ENCODE data around the gene RPL18A.

The RPL18A gene

DNA sequence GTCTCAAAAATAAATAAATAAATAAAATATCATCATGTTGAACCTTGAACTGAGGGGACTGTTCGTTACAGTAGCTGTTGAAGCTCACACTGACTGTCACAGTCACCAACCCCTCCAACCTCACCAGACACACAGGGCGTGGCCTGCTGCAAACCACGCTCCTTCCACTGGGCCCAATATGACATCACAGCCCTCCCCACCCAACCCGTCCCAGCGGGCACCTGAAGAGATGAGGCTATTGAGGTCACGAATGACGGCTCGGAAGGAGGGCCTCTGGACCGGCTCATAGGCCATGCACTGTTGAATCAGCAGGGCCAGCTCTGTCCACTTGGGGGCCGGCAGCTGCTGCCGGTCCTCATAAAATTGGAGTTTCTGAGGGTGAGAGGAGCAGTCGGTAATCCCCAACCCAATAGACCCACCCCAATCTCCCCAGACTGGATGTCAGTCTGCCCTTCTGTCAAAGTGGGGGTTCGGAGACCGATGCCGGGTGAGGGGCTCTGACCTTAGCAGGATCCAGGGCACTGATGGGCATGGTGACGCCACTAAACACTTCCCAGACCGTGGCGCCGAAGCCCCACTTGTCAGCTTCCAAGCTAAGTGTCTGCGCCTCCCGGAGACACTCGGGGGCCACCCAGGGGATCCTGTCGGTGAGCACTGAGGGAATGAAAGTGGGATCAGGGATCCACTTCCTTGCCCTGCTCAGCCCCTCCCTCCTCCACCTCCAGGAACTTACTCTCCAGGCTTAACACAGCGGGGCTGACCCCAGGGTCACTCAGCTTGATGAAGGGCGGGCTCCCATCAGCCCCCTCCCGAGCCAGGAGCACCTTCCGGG, 25.1 kb upstream of the RPL18A start:
- DNase-seq (no peak), ATAC-seq (no peak)
- no peaks in the 10 kb centered on the region for H3K27me3 Mint-ChIP-seq
- H3K9me3 Mint-ChIP-seq: peaks cover 3% of the 10 kb centered on the region
- no peak overlapping the region for H3K27ac Mint-ChIP-seq
- H3K36me3 Mint-ChIP-seq (ENCODE audit: low read depth): peaks cover 63% of the 10 kb centered on the region
- H3K4me3 Mint-ChIP-seq: no peak overlapping the region
- H3K4me1 Mint-ChIP-seq: peaks cover 13% of the 10 kb centered on the region

DNA sequence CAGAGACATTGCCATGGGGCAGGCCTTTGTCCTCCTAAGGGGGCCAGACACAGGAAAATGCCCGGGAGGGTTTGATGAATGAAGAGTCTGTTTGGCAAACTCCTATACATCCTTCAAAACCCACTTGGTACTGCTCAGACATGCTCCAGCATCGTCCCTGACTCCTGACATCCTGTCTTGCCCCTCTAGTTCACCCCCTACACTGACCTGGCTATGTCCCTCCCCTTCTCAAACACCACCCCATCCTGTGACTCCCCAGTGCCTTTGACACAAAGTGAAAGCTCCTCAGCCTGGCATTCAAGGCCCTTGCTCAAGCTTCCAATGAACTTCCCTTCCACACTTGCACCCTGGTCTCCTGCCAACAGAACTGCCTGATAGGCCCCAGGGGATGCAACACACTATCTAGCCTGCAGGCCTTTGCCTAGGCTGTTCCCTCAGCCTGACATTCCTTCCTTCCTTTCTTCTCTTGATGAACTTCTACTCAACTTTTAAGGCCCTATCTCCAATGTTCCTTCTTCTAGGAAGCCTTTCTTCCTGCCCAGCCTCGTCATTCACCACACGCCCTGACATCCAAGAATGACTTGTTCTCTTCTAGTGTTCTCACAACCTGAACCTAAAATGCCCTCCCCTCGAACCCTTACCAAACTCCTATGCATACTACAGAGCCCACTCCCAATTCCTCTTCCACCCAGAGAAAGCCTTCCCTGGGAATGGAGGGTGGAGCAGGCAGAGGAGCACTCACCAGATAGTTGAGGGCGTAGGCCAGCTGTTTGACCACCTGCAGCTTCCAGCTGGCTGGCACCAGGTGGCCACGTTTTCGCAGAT, 24.3 kb upstream of the RPL18A start:
- peaks cover 60% of the 10 kb centered on the region for H3K36me3 Mint-ChIP-seq (ENCODE audit: low read depth)
- DNase-seq (no peak), ATAC-seq (no peak)
- no peaks in the 10 kb centered on the region for H3K27me3 Mint-ChIP-seq
- H3K4me3 Mint-ChIP-seq: no peak overlapping the region
- peaks cover 13% of the 10 kb centered on the region for H3K4me1 Mint-ChIP-seq
- peaks cover 3% of the 10 kb centered on the region for H3K9me3 Mint-ChIP-seq
- H3K27ac Mint-ChIP-seq: peak overlapping the region; percentile 7

DNA sequence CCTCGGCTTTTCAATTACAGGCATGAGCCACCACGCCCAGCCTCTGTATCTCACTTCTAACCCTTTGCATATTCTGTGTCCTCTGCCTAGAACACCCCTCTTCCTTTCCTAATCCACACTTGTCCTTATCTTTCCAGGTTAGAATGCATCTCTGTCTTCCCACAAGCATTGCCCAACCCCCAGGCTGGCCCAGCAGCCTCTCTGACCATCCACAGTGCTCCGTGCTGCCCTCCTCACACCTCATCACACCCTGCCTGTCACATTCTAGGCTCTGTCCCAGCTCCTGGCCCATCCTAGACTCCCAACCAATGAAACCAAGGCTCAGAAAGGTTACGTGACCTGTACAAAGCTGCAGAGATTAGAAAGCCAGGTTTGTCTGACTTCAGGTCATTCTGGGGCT, 23.2 kb upstream of the RPL18A start:
- H3K36me3 Mint-ChIP-seq (ENCODE audit: low read depth): peaks cover 61% of the 10 kb centered on the region
- peaks cover 3% of the 10 kb centered on the region for H3K9me3 Mint-ChIP-seq
- H3K27me3 Mint-ChIP-seq: no peaks in the 10 kb centered on the region
- DNase-seq (no peak), ATAC-seq (no peak)
- H3K4me3 Mint-ChIP-seq: no peak overlapping the region
- peaks cover 13% of the 10 kb centered on the region for H3K4me1 Mint-ChIP-seq
- H3K27ac Mint-ChIP-seq: no peak overlapping the region

GRCh38 chr19:17837972-17838371, 21.7 kb upstream of the RPL18A start:
- Mint-ChIP-seq H3K4me1 (peaks cover 13% of the 10 kb centered on the region), H3K9me3 (no peaks in the 10 kb centered on the region), H3K36me3 (ENCODE audit: low read depth) (peaks cover 51% of the 10 kb centered on the region), H3K27me3 (no peaks in the 10 kb centered on the region), H3K4me3 (no peak overlapping the region), H3K27ac (peak overlapping the region; percentile 10)
- peak; percentile 16 for ATAC-seq
- no peak for DNase-seq

DNA sequence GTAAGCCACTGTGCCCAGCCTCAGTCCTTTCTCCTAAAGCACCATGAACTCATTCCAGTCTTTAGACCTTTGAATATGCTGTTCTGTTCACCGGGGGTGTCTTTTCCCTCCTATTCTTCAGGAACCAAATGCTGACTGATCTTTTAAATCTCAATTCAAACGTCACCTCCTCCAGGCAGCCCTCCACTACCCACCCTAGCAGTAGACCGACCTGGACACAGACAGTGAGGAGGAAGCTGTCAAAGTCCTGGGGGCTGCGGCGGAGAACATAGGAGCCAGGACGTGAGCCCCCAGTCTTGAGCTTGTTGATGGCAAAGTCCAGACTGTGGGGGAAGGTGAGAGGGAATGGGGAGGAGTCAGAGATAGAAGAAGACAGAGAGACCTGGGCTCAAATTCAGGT, 19.7 kb upstream of the RPL18A start:
- no peak for DNase-seq
- ATAC-seq: no peak
- H3K27me3 Mint-ChIP-seq: no peaks in the 10 kb centered on the region

DNA sequence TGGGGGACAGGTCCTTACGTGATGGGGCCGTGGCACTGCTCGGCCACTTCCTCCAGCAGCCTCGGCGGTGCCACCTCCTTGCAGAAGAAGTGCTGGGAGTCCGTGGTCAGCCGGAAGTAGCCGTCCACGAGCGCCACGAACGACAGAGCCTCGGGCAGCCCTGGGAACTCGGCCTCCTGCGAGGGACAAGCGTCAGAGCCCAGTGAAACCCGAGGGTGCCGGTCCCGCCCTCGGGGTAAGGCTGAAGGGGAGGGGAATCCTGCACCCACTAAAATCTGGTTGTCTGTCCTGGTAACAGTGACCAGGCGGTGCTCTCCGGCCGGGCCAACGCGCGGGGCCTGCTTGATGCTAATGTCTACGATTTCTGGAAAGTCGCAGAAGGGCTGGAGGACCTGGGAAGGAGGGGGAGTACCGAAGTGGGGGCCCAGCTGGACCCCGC, 18.3 kb upstream of the RPL18A start:
- ATAC-seq (no peak), DNase-seq (no peak)
- Mint-ChIP-seq H3K9me3 (no peaks in the 10 kb centered on the region), H3K4me1 (peaks cover 41% of the 10 kb centered on the region), H3K4me3 (no peak overlapping the region), H3K27me3 (no peaks in the 10 kb centered on the region), H3K36me3 (ENCODE audit: low read depth) (peaks cover 55% of the 10 kb centered on the region), H3K27ac (no peak overlapping the region)

More for the DNA sequence above, 19.7 kb upstream of the RPL18A start:
- H3K27ac Mint-ChIP-seq: no peak overlapping the region
- H3K36me3 Mint-ChIP-seq (ENCODE audit: low read depth): peaks cover 55% of the 10 kb centered on the region
- H3K4me1 Mint-ChIP-seq: peaks cover 29% of the 10 kb centered on the region
- H3K4me3 Mint-ChIP-seq: no peak overlapping the region
- H3K9me3 Mint-ChIP-seq: no peaks in the 10 kb centered on the region

GRCh38 chr19:17841810-17842662, 17.7 kb upstream of the RPL18A start:
- Mint-ChIP-seq H3K9me3 (no peaks in the 10 kb centered on the region), H3K27me3 (no peaks in the 10 kb centered on the region), H3K4me1 (peaks cover 44% of the 10 kb centered on the region), H3K36me3 (ENCODE audit: low read depth) (peaks cover 52% of the 10 kb centered on the region), H3K27ac (no peak overlapping the region), H3K4me3 (no peak overlapping the region)
- ATAC-seq (peak; percentile 34), DNase-seq (peak; percentile 81)

DNA sequence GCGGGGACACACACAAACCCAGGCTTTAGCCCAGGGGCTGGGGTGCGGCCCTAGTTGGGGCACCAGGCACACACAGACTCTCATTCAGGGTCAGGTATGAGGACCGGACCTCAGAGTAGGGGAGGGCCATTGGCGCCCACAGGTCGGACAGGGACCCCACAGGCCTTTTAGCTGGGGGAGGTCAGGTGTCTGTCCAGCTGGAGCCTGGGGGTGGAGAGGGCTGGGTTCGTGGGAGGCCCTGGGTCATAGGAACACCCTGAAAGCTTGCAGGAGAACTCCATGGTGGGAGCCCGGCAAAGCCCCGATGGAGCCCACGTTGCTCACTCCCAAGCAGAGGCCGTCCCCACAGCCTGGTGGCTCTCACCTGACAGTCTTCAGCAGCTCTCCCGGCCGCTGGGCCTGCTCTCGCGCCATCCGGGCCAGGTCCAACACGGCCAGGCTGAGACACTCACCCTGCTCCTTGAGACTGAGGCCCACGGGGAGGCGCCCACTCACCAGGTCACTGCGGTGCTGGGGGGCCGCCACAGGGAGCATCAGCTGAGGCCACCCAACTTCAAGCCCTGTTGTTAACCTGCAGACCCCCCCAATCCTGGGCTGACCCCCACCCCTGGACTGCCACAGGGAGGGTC, 16.9 kb upstream of the RPL18A start:
- no peak for DNase-seq

DNA sequence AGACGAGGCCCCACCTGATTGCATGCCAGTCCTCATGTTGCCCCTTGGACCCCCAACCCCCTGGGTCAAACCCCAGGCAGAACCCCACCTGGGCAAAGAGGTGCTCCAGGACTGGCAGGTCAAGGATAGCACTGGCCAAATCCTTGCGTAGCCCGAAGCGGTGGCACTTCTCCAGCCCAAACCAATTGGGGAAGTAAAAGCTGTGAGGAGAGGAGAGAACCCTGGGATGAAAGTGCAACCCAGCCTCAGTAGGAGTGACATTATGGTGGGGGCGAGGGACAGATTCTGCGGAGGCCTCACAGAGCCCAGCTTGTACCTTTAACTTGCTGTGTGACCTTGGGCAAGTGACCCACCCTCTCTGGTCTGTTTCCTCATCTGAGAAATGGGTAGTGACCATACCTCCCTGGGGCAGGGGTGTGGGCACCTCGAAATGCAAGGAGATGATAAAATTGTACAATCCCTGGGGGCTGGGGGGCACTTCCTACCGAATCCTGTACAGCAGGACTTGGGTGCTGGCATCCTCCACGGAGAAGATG, 16.4 kb upstream of the RPL18A start:
- ATAC-seq: no peak
- Mint-ChIP-seq H3K9me3 (no peaks in the 10 kb centered on the region), H3K27ac (no peak overlapping the region), H3K4me3 (no peak overlapping the region), H3K4me1 (peaks cover 44% of the 10 kb centered on the region), H3K36me3 (ENCODE audit: low read depth) (peaks cover 43% of the 10 kb centered on the region), H3K27me3 (no peaks in the 10 kb centered on the region)
- DNase-seq: no peak

More for the DNA sequence above, 16.9 kb upstream of the RPL18A start:
- Mint-ChIP-seq H3K9me3 (no peaks in the 10 kb centered on the region), H3K36me3 (ENCODE audit: low read depth) (peaks cover 49% of the 10 kb centered on the region), H3K27ac (no peak overlapping the region), H3K4me1 (peaks cover 43% of the 10 kb centered on the region), H3K27me3 (no peaks in the 10 kb centered on the region), H3K4me3 (no peak overlapping the region)
- ATAC-seq: no peak

- Mint-ChIP-seq H3K4me1 (peaks cover 47% of the 10 kb centered on the region), H3K27ac (peak overlapping the region; percentile 68), H3K9me3 (no peaks in the 10 kb centered on the region), H3K27me3 (no peaks in the 10 kb centered on the region), H3K36me3 (ENCODE audit: low read depth) (peaks cover 40% of the 10 kb centered on the region), H3K4me3 (peak overlapping the region; percentile 89)
- no peak for DNase-seq
- no peak for ATAC-seq
Measured at GRCh38 chr19:17843908-17844490, 15.7 kb upstream of the RPL18A start.

DNA sequence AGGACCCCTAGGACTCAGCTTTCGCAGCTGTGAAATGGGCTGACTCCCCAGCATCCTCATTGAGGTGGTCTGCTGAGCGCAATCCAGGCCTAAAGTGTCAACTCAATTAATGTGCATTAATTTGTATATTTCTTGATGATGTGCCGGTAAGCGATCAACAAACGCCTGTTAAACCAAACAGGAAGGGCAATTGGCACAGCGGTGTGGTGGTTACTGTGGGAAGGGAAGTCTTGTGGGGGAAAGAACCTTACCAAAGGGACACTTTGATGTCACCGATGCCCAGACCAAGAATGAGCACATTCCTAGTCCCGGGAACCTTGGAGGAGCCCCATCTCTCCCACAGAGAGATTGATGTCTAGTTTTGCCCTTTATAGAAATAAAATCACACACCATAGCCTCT, 13.6 kb upstream of the RPL18A start:
- Mint-ChIP-seq H3K4me1 (peaks cover 63% of the 10 kb centered on the region), H3K4me3 (peak overlapping the region; percentile 89), H3K36me3 (ENCODE audit: low read depth) (peaks cover 27% of the 10 kb centered on the region), H3K27ac (peak overlapping the region; percentile 96), H3K9me3 (no peaks in the 10 kb centered on the region), H3K27me3 (no peaks in the 10 kb centered on the region)
- DNase-seq (no peak), ATAC-seq (no peak)

DNA sequence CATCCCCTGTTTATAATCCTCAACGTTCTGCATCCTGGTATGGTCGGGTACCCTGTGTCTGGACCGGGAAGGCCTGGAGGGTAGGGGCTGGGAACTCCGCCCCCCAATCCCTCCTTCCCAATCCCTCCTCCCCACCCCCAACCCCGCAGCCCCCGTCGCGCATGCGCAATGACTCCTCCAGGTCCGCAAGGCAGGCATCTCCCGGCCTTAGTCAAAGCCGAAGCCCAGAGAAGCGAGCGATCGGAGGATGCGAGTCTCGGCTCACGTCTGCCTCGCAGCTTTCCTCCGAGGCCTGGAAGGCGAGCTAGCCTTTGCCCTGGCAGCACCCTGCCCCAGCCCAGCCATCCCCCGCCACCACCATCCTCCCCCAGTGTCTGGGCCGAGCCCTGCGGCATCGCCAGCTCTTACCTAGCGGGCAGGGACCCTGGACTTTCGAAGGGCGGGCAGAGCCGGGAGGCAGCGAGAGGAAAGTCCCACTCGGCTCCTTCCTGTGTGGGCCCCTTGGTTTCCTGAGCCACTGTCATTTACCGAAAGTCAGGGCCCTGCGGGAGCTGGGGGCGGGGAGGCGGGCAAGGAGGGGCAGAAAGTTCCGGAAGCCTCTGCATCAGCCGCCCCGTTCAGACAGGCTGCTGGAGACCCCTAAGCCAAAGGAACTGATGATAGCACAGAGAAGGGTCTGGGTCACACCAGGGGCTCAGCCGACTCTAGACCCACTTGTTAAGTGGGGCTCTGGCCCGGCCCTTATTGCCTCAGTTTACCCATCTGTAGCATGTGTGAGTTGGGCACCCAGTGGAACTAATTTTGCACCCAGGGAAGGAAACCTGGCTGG, 12.0 kb upstream of the RPL18A start, which contains the start of gene JAK3:
TSS of gene JAK3 (minus strand) at position 445 of the 829 bp plus-strand sequence. CDS start 3,565 bp downstream, outside the sequence.
- Mint-ChIP-seq H3K9me3 (no peaks in the 10 kb centered on the region), H3K27me3 (no peaks in the 10 kb centered on the region), H3K36me3 (ENCODE audit: low read depth) (peaks cover 22% of the 10 kb centered on the region), H3K4me3 (peak within 1 kb of the TSS; percentile 89), H3K4me1 (peaks cover 70% of the 10 kb centered on the region), H3K27ac (peak within 1 kb of the TSS; percentile 96)
- ATAC-seq: peak; percentile 89
- DNase-seq: peak; percentile 92

Measured in activated naive CD8-positive, alpha-beta T cell treated with anti-CD3 and anti-CD28 coated beads, Interleukin-2, amount 50 U/mL, for 24 hours (primary cell).